H1 (cell line): ENCODE data around the gene IL6ST.

Experiments
- CTCF ChIP-seq, 3 experiments: IDR thresholded peaks; 1 replicate in 2 of 3; 2 replicates in 1 of 3; pipeline versions ENCODE4 v1.5.1 to v1.6.1; 2011; ENCODE audit warnings: low read length in 3 of 3, mild to moderate bottlenecking in 3 of 3, inconsistent platforms in 2 of 3, low read depth in 1 of 3, moderate library complexity in 1 of 3; ENCODE audit not compliant: insufficient read depth in 1 of 3; ENCODE audit errors: control extremely low read depth in 1 of 3
- EP300 ChIP-seq, 2 experiments: IDR thresholded peaks; 1 replicate in 1 of 2; 2 replicates in 1 of 2; pipeline ENCODE4 v1.6.1; 2011 to 2012; ENCODE audit warnings: low read depth in 2 of 2, low read length in 2 of 2, mild to moderate bottlenecking in 2 of 2, borderline replicate concordance in 1 of 2, inconsistent platforms in 1 of 2, moderate library complexity in 1 of 2
- EZH2 ChIP-seq: fragments of 200-600 bp; sonication (generic); IDR thresholded peaks from 2 replicates; pipeline ENCODE4 v1.7.1; 2012; ENCODE audit warnings: low read depth, mild to moderate bottlenecking, moderate library complexity, low read length, inconsistent platforms; ENCODE audit not compliant: severe bottlenecking
- JUN ChIP-seq: IDR thresholded peaks from 2 replicates; pipeline ENCODE4 v1.6.1; 2011; ENCODE audit warnings: low read depth, mild to moderate bottlenecking, improper control_type of control experiment, low read length
- JUND ChIP-seq: IDR thresholded peaks from 2 replicates; pipeline ENCODE4 v1.6.1; 2011; ENCODE audit warnings: mild to moderate bottlenecking, improper control_type of control experiment, low read length
- MAFK ChIP-seq: IDR thresholded peaks from 2 replicates; pipeline ENCODE4 v1.6.1; 2012; ENCODE audit warnings: low read depth, mild to moderate bottlenecking, improper control_type of control experiment, low read length
- MAX ChIP-seq: IDR thresholded peaks from 2 replicates; pipeline ENCODE4 v1.6.1; 2012; ENCODE audit warnings: inconsistent platforms
- POLR2A ChIP-seq, 2 experiments: IDR thresholded peaks; 1 replicate in 1 of 2; 2 replicates in 1 of 2; pipeline ENCODE4 v1.6.1; 2011; ENCODE audit warnings: low read depth in 2 of 2, low read length in 2 of 2, mild to moderate bottlenecking in 2 of 2; ENCODE audit errors: control extremely low read depth in 1 of 2
- RAD21 ChIP-seq, 2 experiments: IDR thresholded peaks in 1 of 2; conservative IDR thresholded peaks in 1 of 2; 2 replicates each; pipeline ENCODE4 v1.6.1; 2011; ENCODE audit warnings: low read depth in 2 of 2, low read length in 2 of 2, improper control_type of control experiment in 1 of 2, inconsistent platforms in 1 of 2, mild to moderate bottlenecking in 1 of 2, moderate library complexity in 1 of 2
- RXRA ChIP-seq: IDR thresholded peaks from 2 replicates; pipeline ENCODE4 v1.6.1; 2011; ENCODE audit warnings: low read depth, mild to moderate bottlenecking, low read length, moderate library complexity; ENCODE audit not compliant: insufficient read depth
- SP1 ChIP-seq: IDR thresholded peaks from 2 replicates; pipeline ENCODE4 v1.6.1; 2011; ENCODE audit warnings: low read depth, low read length
- SP2 ChIP-seq: IDR thresholded peaks from 2 replicates; pipeline ENCODE4 v1.6.1; 2012; ENCODE audit warnings: mild to moderate bottlenecking, low read length, inconsistent platforms
- TAF1 ChIP-seq: IDR thresholded peaks from 2 replicates; pipeline ENCODE4 v1.6.1; 2011; ENCODE audit warnings: mild to moderate bottlenecking, low read depth, low read length

- TF ChIP-seq RAD21 (IDR thresholded peaks at IDR 0.05 in 1 of 2, conservative IDR thresholded peaks at IDR 0.05 in 1 of 2; ENCODE audit: low read depth in 2 of 2, low read length in 2 of 2) (no peak), EP300 (IDR thresholded peaks at IDR 0.05; ENCODE audit: borderline replicate concordance in 1 of 2, low read depth in 2 of 2, low read length in 2 of 2) (no peak), MAX (no peak), CTCF (IDR thresholded peaks at IDR 0.05; ENCODE audit: control extremely low read depth in 1 of 3, insufficient read depth in 1 of 3, low read depth in 1 of 3, low read length in 3 of 3) (no peak), RXRA (no peak), EZH2 (no peak), SP2 (no peak), POLR2A (IDR thresholded peaks at IDR 0.05; ENCODE audit: control extremely low read depth in 1 of 2, low read depth in 2 of 2, low read length in 2 of 2) (no peak), JUND (no peak), TAF1 (no peak), MAFK (no peak), JUN (no peak), SP1 (no peak)
Measured at GRCh38 chr5:56002303-56002702, 7.5 kb upstream of the IL6ST start.
